HepG2 (cell line): Measurements from ENCODE around the gene PHB1. TPM values are rescaled to one million over a fixed set of nuclear protein-coding genes. Genes with fewer than 3 reads are reported as not detected.

ENCODE experiments used
- ATAC-seq: fragments of 200-7000 bp; cut with Tn5 transposase; 3 replicates; pipeline ENCODE4 v1.9.1; 2020; ENCODE audit warnings: mild to moderate bottlenecking, moderate library complexity
- BruUV-seq: library from RNA; stranded (reverse); fragments of 400-500 nt; replicated peaks from 2 replicates; lab custom pipeline; 2021; lab: Mats Ljungman, UMichigan
- CTCF ChIA-PET: fragments of 300-600 bp; formaldehyde crosslinking; extraction: SDS; loops from one replicate; lab custom pipeline; 2021; ENCODE audit warnings: low total read pairs, inconsistent platforms, low intra/inter-chr PET ratio; lab: Yijun Ruan, JAX
- POLR2A ChIA-PET: fragments of 350-600 bp; sonication (Branson Sonifier 250); formaldehyde crosslinking; loops from one replicate; lab custom pipeline; 2020; ENCODE audit warnings: antibody characterized with exemption, inconsistent platforms; lab: Yijun Ruan, JAX
- DNase-seq: peaks from one replicate; pipeline ENCODE4 v3.0.0-alpha.2; 2015; ENCODE audit warnings: low spot score
- FAIRE-seq: peaks from 3 replicates; lab custom pipeline; 2011; peaks lifted over from hg19 to GRCh38; lab: Jason Lieb, UNC
- H2AFZ ChIP-seq: one replicate; pipeline ENCODE4 v1.6.1; 2011; ENCODE audit warnings: low read length, inconsistent platforms
- H3K27ac ChIP-seq: fragments of 300-600 bp; 3 replicates; pipeline ENCODE4 v1.8.0; 2011; ENCODE audit warnings: mixed run types, mild to moderate bottlenecking, mixed read lengths, low read length, inconsistent platforms; ENCODE audit not compliant: insufficient read depth; ENCODE audit errors: extremely low read length
- H3K27me3 ChIP-seq, 2 experiments: fragments of 200-600 bp in 1 of 2; 2 replicates in 1 of 2; 3 replicates in 1 of 2; pipeline versions ENCODE4 v1.6.0 to v1.8.0; 2011; ENCODE audit warnings: low read length in 2 of 2, mild to moderate bottlenecking in 2 of 2, moderate library complexity in 2 of 2, inconsistent platforms in 1 of 2; ENCODE audit not compliant: insufficient read depth in 2 of 2, control insufficient read depth in 1 of 2
- H3K36me3 ChIP-seq, 2 experiments: fragments of 200-600 bp in 1 of 2; replicated peaks in 1 of 2; 2 replicates in 1 of 2; 3 replicates in 1 of 2; pipeline versions ENCODE4 v1.5.1 to v1.8.0; 2011; ENCODE audit warnings: low read length in 2 of 2, inconsistent platforms in 1 of 2; ENCODE audit not compliant: insufficient read depth in 2 of 2, control insufficient read depth in 1 of 2
- H3K4me1 ChIP-seq: 2 replicates; pipeline ENCODE4 v1.5.1; 2012; ENCODE audit warnings: low read length, inconsistent platforms; ENCODE audit not compliant: insufficient read depth
- H3K4me2 ChIP-seq: 2 replicates; pipeline ENCODE4 v1.6.0; 2011; ENCODE audit warnings: low read depth, low read length, inconsistent platforms
- H3K4me3 ChIP-seq, 3 experiments: fragments of 200-600 bp in 1 of 3; sonication (generic), shearing (Covaris generic) in 1 of 3; replicated peaks in 1 of 3; 2 replicates each; pipeline ENCODE4 v1.5.1; 2011 to 2016; ENCODE audit warnings: low read length in 3 of 3, inconsistent platforms in 2 of 3, low read depth in 2 of 3, mild to moderate bottlenecking in 2 of 3, control low read depth in 1 of 3, mixed read lengths in 1 of 3; ENCODE audit not compliant: insufficient read depth in 1 of 3
- H3K79me2 ChIP-seq: one replicate; pipeline ENCODE4 v1.6.1; 2011; ENCODE audit warnings: low read length, inconsistent platforms; ENCODE audit not compliant: insufficient read depth
- H3K9ac ChIP-seq: 2 replicates; pipeline ENCODE4 v1.6.0; 2011; ENCODE audit warnings: mild to moderate bottlenecking, low read depth, low read length, inconsistent platforms; ENCODE audit not compliant: insufficient read depth
- H3K9me3 ChIP-seq: 2 replicates; pipeline ENCODE4 v1.5.1; 2012; ENCODE audit warnings: mild to moderate bottlenecking, low read length
- H4K20me1 ChIP-seq: 2 replicates; pipeline ENCODE4 v1.6.0; 2011; ENCODE audit warnings: inconsistent platforms, mild to moderate bottlenecking, low read length, moderate library complexity; ENCODE audit not compliant: insufficient read depth
- AGO2 ChIP-seq: fragments of 200-400 bp; formaldehyde crosslinking; optimal IDR thresholded peaks from 2 replicates; pipeline ENCODE3; 2017; ENCODE audit warnings: mild to moderate bottlenecking, low read depth, low read length, moderate library complexity
- KDM1A ChIP-seq: IDR thresholded peaks from 2 replicates; pipeline ENCODE4 v1.6.1; 2016; ENCODE audit warnings: missing compliant biosample characterization
- PLRG1 ChIP-seq: fragments of 450-650 bp; conservative IDR thresholded peaks from 2 replicates; pipeline ENCODE4 v1.6.1; 2016
- POLR2A ChIP-seq, 2 experiments: IDR thresholded peaks; 2 replicates each; pipeline ENCODE4 v1.6.1; 2011; ENCODE audit warnings: low read depth in 2 of 2, low read length in 2 of 2, mild to moderate bottlenecking in 1 of 2, moderate library complexity in 1 of 2; ENCODE audit not compliant: insufficient read depth in 1 of 2
- ZNF709 ChIP-seq: sonication (generic); formaldehyde crosslinking; IDR thresholded peaks from 2 replicates; pipeline ENCODE4 v1.5.0; 2020; ENCODE audit warnings: mild to moderate bottlenecking, missing genetic modification reagents
- ZNF770 ChIP-seq: sonication (generic); formaldehyde crosslinking; IDR thresholded peaks from 2 replicates; pipeline ENCODE4 v1.5.0; 2020; ENCODE audit warnings: mild to moderate bottlenecking, missing genetic modification reagents
- ZNF782 ChIP-seq: sonication (generic); formaldehyde crosslinking; IDR thresholded peaks from 2 replicates; pipeline ENCODE4 v1.4.0; 2020; ENCODE audit warnings: missing genetic modification reagents, mild to moderate bottlenecking, borderline replicate concordance
- ZNF788 ChIP-seq: sonication (generic); formaldehyde crosslinking; IDR thresholded peaks from 2 replicates; pipeline ENCODE4 v1.5.0; 2020; ENCODE audit warnings: mild to moderate bottlenecking, missing genetic modification reagents, borderline replicate concordance
- WGBS: methylation state at CpG from one replicate; pipeline ENCODE4 v1.1.6; 2017; ENCODE audit warnings: low lambda C conversion rate; 5-methylcytosine and 5-hydroxymethylcytosine counted together
- in situ Hi-C: cut with HindIII; loops from 2 replicates; pipeline ENCODE4 v1.10.0; 2017; ENCODE audit warnings: low pct_unique_long_range_greater_than_20kb; ENCODE audit not compliant: extremely low pct_ligation_motif_present
- intact Hi-C: fragments of 100-400 bp; cut with micrococcal nuclease; formaldehyde crosslinking; loops from one replicate; pipeline ENCODE4 v1.10.0; 2022; ENCODE audit not compliant: unreplicated experiment
- polyA plus RNA-seq, 8 experiments: library from polyadenylated mRNA; depleted of rRNA in 3 of 8; stranded (reverse) in 7 of 8; unstranded in 1 of 8; fragments of >200 nt; fragmentation: Illumina TruSeq in 4 of 8; extraction: Trizol in 4 of 8; gene quantifications; 2 replicates each; pipeline versions ENCODE4 v1.2.1 to v1.2.3, GENCODE V29; 2011 to 2016; ENCODE audit warnings: low read depth in 4 of 8, missing spikeins in 1 of 8, mixed read lengths in 1 of 8; ENCODE audit not compliant: insufficient read depth in 1 of 8
- total RNA-seq, 5 experiments: library from RNA; depleted of rRNA; stranded (reverse); fragments of >200 nt; fragmentation: Illumina TruSeq; extraction: Trizol; gene quantifications; 2 replicates each; pipeline ENCODE4 v1.2.3, GENCODE V29; 2016; ENCODE audit warnings: low read depth in 1 of 5

Gene PHB1
- total and polyA plus RNA-seq, 2 of the 13 experiments (the other 11 are each of a cell fraction or from before 2014, with no cell fraction given): 515 to 688 TPM

- Histone ChIP-seq H3K79me2 (no peaks in the 10 kb centered on the region), H3K4me1 (peaks cover 27% of the 10 kb centered on the region), H4K20me1 (0 out of 2 replicates have a peak, but pooled peaks cover 5% of the 10 kb centered on the region), H2AFZ (no peak overlapping the region), H3K27me3 (no peaks in the 10 kb centered on the region), H3K4me2 (no peak overlapping the region), H3K4me3 (no peak overlapping the region), H3K9me3 (no peaks in the 10 kb centered on the region), H3K9ac (no peak overlapping the region)
- no peak for FAIRE-seq
- no peak for DNase-seq
- 99% methylated on average over 12 of the region's 12 CpGs for WGBS
- intact Hi-C loops (loop anchor here (10.0 kb wide), 1 partner anchor 90 kb away; the partner anchor contains the start of gene NGFR), in situ Hi-C loops (no loop called here)
- TSS peak; percentile 16 for BruUV-seq
- no peak for ATAC-seq
- ChIA-PET POLR2A (no interaction called here), CTCF (no interaction called here)
- TF ChIP-seq POLR2A (IDR thresholded peaks at IDR 0.05; ENCODE audit: insufficient read depth in 1 of 2, low read depth in 2 of 2, low read length in 2 of 2): no peak
- no peak for TF ChIP-seq ZNF788
- no peak for TF ChIP-seq PLRG1
- peak; percentile 19 for TF ChIP-seq AGO2
- TF ChIP-seq ZNF782 (CRISPR knock-in tag): no peak
- TF ChIP-seq KDM1A (CRISPR knock-in tag): no peak
- no peak for TF ChIP-seq ZNF709 (CRISPR knock-in tag)
- TF ChIP-seq ZNF770: no peak
- TF ChIP-seq, all 625 proteins: peak for 1
- Histone ChIP-seq H3K27ac (no peak overlapping the region), H3K36me3 (peaks cover 39 to 62% of the 10 kb centered on the region in 2 experiments)
Measured at GRCh38 chr17:49404361-49404760, 10.3 kb downstream of the PHB1 start.
